Astrocyte (in vitro differentiated cells and primary cell): ENCODE measurements around the gene DDX18. TPM values are rescaled to one million over a fixed set of nuclear protein-coding genes. Genes with fewer than 3 reads are reported as not detected.

ENCODE experiments used
- DNase-seq: peaks from one replicate; pipeline ENCODE4 v3.0.0-alpha.2; 2010; ENCODE audit warnings: low read depth
- FAIRE-seq: peaks from 2 replicates; lab custom pipeline; 2011; peaks lifted over from hg19 to GRCh38; lab: Jason Lieb, UNC
- H2AFZ ChIP-seq: 2 replicates; pipeline ENCODE4 v1.6.0; 2012; ENCODE audit warnings: low read depth, low read length, inconsistent platforms
- H3K27ac ChIP-seq: 2 replicates; pipeline ENCODE4 v1.5.1; 2011; ENCODE audit warnings: low read depth, low read length, inconsistent platforms
- H3K27me3 ChIP-seq: 2 replicates; pipeline ENCODE4 v1.6.0; 2011; ENCODE audit warnings: low read length, inconsistent platforms; ENCODE audit not compliant: insufficient read depth
- H3K36me3 ChIP-seq: 2 replicates; pipeline ENCODE4 v1.5.1; 2011; ENCODE audit warnings: low read length, inconsistent platforms; ENCODE audit not compliant: insufficient read depth
- H3K4me1 ChIP-seq: 2 replicates; pipeline ENCODE4 v1.5.1; 2011; ENCODE audit warnings: low read length, inconsistent platforms; ENCODE audit not compliant: insufficient read depth
- H3K4me2 ChIP-seq: 2 replicates; pipeline ENCODE4 v1.6.0; 2012; ENCODE audit warnings: low read length, inconsistent platforms
- H3K4me3 ChIP-seq: 2 replicates; pipeline ENCODE4 v1.5.1; 2011; ENCODE audit warnings: low read depth, mild to moderate bottlenecking, low read length, inconsistent platforms; ENCODE audit not compliant: insufficient read depth
- H3K79me2 ChIP-seq: 2 replicates; pipeline ENCODE4 v1.6.0; 2012; ENCODE audit warnings: mild to moderate bottlenecking, low read length, inconsistent platforms; ENCODE audit not compliant: insufficient read depth
- H3K9ac ChIP-seq: 2 replicates; pipeline ENCODE4 v1.6.0; 2012; ENCODE audit warnings: mild to moderate bottlenecking, low read length, inconsistent platforms
- H3K9me3 ChIP-seq: 2 replicates; pipeline ENCODE4 v1.5.1; 2012; ENCODE audit warnings: low read depth, mild to moderate bottlenecking, low read length, inconsistent platforms; ENCODE audit not compliant: insufficient read depth
- H4K20me1 ChIP-seq: 2 replicates; pipeline ENCODE4 v1.6.0; 2012; ENCODE audit warnings: low read length, inconsistent platforms; ENCODE audit not compliant: insufficient read depth
- H3K27ac Mint-ChIP-seq: one replicate; pipeline ENCODE4 v1.8.0; 2021; ENCODE audit warnings: mild to moderate bottlenecking, mixed read lengths; ENCODE audit not compliant: unreplicated experiment
- H3K27me3 Mint-ChIP-seq: one replicate; pipeline ENCODE4 v1.8.0; 2021; ENCODE audit warnings: low read depth, mixed read lengths; ENCODE audit not compliant: unreplicated experiment
- H3K36me3 Mint-ChIP-seq: one replicate; pipeline ENCODE4 v1.8.0; 2021; ENCODE audit warnings: low read depth, mixed read lengths; ENCODE audit not compliant: unreplicated experiment
- H3K4me1 Mint-ChIP-seq: one replicate; pipeline ENCODE4 v1.8.0; 2021; ENCODE audit warnings: low read depth, mixed read lengths; ENCODE audit not compliant: unreplicated experiment
- H3K4me3 Mint-ChIP-seq: one replicate; pipeline ENCODE4 v1.8.0; 2021; ENCODE audit warnings: mild to moderate bottlenecking, moderate library complexity, mixed read lengths; ENCODE audit not compliant: unreplicated experiment
- H3K9me3 Mint-ChIP-seq: one replicate; pipeline ENCODE4 v1.8.0; 2021; ENCODE audit warnings: mild to moderate bottlenecking, mixed read lengths; ENCODE audit not compliant: unreplicated experiment
- EZH2 ChIP-seq: IDR thresholded peaks from 2 replicates; pipeline ENCODE4 v1.6.1; 2012; ENCODE audit warnings: mild to moderate bottlenecking, low read length, inconsistent platforms; ENCODE audit not compliant: insufficient read depth
- total RNA-seq: library from RNA; stranded (reverse); gene quantifications from 2 replicates; pipeline ENCODE4 v1.2.1, GENCODE V29; 2021
- TF ChIP-seq, protein P1 (sequence below): IDR thresholded peaks from 2 replicates; pipeline ENCODE4 v1.5.1; 2011; ENCODE audit warnings: low read depth, mild to moderate bottlenecking, inconsistent platforms, low read length, moderate library complexity; ENCODE audit not compliant: insufficient read depth

DDX18 gene
- total RNA-seq, 1 donor from 2014 or later, result 72.6 TPM

DNA sequence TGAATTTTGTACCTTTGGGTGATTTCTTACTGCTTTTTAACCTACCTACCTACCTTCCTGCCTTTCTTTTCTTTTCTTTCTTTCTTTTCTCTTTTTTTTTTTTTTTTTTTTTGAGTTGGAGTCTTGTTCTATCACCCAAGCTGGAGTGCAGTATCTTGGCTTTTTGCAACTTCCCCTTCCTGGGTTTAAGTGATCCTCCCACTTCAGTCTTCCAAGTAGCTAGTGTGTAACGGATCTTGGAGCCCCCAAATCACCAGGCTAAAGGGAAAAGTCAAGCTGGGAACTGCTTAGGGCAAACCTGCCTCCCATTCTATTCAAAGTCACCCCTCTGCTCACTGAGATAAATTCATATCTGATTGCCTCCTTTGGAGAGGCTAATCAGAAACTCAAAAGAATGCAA is 61.3 kb downstream of the DDX18 start:
- TF ChIP-seq EZH2, result no peak
- TF ChIP-seq, protein P1, sequence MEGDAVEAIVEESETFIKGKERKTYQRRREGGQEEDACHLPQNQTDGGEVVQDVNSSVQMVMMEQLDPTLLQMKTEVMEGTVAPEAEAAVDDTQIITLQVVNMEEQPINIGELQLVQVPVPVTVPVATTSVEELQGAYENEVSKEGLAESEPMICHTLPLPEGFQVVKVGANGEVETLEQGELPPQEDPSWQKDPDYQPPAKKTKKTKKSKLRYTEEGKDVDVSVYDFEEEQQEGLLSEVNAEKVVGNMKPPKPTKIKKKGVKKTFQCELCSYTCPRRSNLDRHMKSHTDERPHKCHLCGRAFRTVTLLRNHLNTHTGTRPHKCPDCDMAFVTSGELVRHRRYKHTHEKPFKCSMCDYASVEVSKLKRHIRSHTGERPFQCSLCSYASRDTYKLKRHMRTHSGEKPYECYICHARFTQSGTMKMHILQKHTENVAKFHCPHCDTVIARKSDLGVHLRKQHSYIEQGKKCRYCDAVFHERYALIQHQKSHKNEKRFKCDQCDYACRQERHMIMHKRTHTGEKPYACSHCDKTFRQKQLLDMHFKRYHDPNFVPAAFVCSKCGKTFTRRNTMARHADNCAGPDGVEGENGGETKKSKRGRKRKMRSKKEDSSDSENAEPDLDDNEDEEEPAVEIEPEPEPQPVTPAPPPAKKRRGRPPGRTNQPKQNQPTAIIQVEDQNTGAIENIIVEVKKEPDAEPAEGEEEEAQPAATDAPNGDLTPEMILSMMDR, result no peak
- Histone ChIP-seq H3K27ac (no peak overlapping the region), H4K20me1 (no peaks in the 10 kb centered on the region), H3K79me2 (no peaks in the 10 kb centered on the region), H3K9ac (no peak overlapping the region), H3K36me3 (no peaks in the 10 kb centered on the region), H3K9me3 (no peaks in the 10 kb centered on the region), H3K4me2 (no peak overlapping the region), H3K4me3 (no peak overlapping the region), H3K4me1 (no peaks in the 10 kb centered on the region), H2AFZ (no peak overlapping the region), H3K27me3 (peaks cover 3% of the 10 kb centered on the region)
- Mint-ChIP-seq H3K4me3 (no peak overlapping the region), H3K36me3 (no peaks in the 10 kb centered on the region), H3K27me3 (peaks cover 16% of the 10 kb centered on the region), H3K4me1 (no peaks in the 10 kb centered on the region), H3K9me3 (peaks cover 3% of the 10 kb centered on the region), H3K27ac (no peak overlapping the region)
- DNase-seq (no peak), FAIRE-seq (no peak)

DNA sequence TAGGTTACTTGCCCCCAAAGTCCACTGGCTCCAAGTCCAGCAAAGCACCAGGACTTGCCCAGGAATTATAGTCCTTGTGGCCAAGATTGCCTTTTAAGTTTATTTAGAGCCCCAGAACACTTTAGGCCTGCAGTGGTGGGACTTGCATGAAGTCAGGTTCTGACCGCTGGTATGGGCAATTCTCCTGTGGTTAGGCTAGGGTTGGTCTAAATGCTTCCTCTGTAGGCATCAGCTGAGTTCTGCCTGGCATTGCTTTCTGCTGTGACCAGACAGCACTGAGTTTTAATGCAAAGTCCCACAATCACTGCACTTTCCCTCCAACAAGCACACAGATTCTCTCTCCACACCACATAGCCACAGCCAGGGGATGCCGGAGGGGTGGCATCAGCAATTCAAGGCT is 64.5 kb downstream of the DDX18 start:
- H3K27ac ChIP-seq, result no peak overlapping the region
- no peak overlapping the region for H3K9ac ChIP-seq
- no peak for TF ChIP-seq EZH2
- TF ChIP-seq, protein P1, result no peak
- no peak for DNase-seq
- no peaks in the 10 kb centered on the region for H3K79me2 ChIP-seq
- peaks cover 22% of the 10 kb centered on the region for H3K27me3 Mint-ChIP-seq
- no peak overlapping the region for H3K4me3 ChIP-seq
- no peak overlapping the region for H3K27ac Mint-ChIP-seq
- no peak overlapping the region for H2AFZ ChIP-seq
- H3K36me3 ChIP-seq, result no peaks in the 10 kb centered on the region
- H3K9me3 ChIP-seq, result no peaks in the 10 kb centered on the region
- H3K4me1 Mint-ChIP-seq, result no peaks in the 10 kb centered on the region
- H3K4me1 ChIP-seq, result no peaks in the 10 kb centered on the region
- no peak for FAIRE-seq
- no peak overlapping the region for H3K4me2 ChIP-seq
- H3K27me3 ChIP-seq, result peaks cover 3% of the 10 kb centered on the region
- H3K36me3 Mint-ChIP-seq, result no peaks in the 10 kb centered on the region
- peaks cover 9% of the 10 kb centered on the region for H3K9me3 Mint-ChIP-seq
- no peaks in the 10 kb centered on the region for H4K20me1 ChIP-seq
- no peak overlapping the region for H3K4me3 Mint-ChIP-seq

Other genes with a start within 250 kb of the DDX18 start
- 28.7 and 29.1 TPM in 2 replicates for gene CCDC93, start 199.4 kb downstream of the DDX18 start, total RNA-seq